IMR-90 (cell line): ENCODE results near the gene FARSB. TPM values are rescaled to one million over a fixed set of nuclear protein-coding genes. Genes with fewer than 3 reads are reported as not detected.

Experiments used
- ATAC-seq: fragments of 200-7000 bp; cut with Tn5 transposase; 2 replicates; pipeline ENCODE4 v1.9.1; 2020; ENCODE audit warnings: low read depth, mild to moderate bottlenecking, moderate library complexity
- BruUV-seq: library from RNA; stranded (reverse); fragments of 400-500 nt; replicated peaks from 2 replicates; lab custom pipeline; 2021; lab: Mats Ljungman, UMichigan
- CTCF ChIA-PET: fragments of 300-600 bp; formaldehyde crosslinking; extraction: SDS; loops from one replicate; lab custom pipeline; 2021; ENCODE audit warnings: antibody characterized with exemption; lab: Yijun Ruan, JAX
- POLR2A ChIA-PET: fragments of 300-600 bp; sonication (Branson Sonifier 250); formaldehyde crosslinking; loops from one replicate; lab custom pipeline; 2022; ENCODE audit warnings: antibody characterized with exemption; ENCODE audit not compliant: unreplicated experiment; lab: Charles Lee
- DNase-seq: peaks from one replicate; pipeline ENCODE4 v3.0.0; 2013
- H2AFZ ChIP-seq: replicated peaks from 2 replicates; pipeline ENCODE3; 2013; ENCODE audit warnings: low read length, mild to moderate bottlenecking; ENCODE audit not compliant: poor library complexity
- H2AK5ac ChIP-seq: 2 replicates; pipeline ENCODE4 v1.6.1; 2013; ENCODE audit warnings: low read depth, low read length, inconsistent platforms
- H2AK9ac ChIP-seq: replicated peaks from 2 replicates; pipeline ENCODE3; 2013; ENCODE audit warnings: mild to moderate bottlenecking, low read depth, low read length, moderate library complexity; ENCODE audit not compliant: poor library complexity
- H2BK120ac ChIP-seq: 2 replicates; pipeline ENCODE4 v1.6.1; 2013; ENCODE audit warnings: low read depth, low read length, inconsistent platforms
- H2BK15ac ChIP-seq: 3 replicates; pipeline ENCODE4 v1.6.1; 2013; ENCODE audit warnings: low read depth, low read length, inconsistent platforms
- H2BK20ac ChIP-seq: 2 replicates; pipeline ENCODE4 v1.6.1; 2013; ENCODE audit warnings: low read depth, mild to moderate bottlenecking, inconsistent platforms, low read length, moderate library complexity
- H2BK5ac ChIP-seq: 2 replicates; pipeline ENCODE4 v1.6.1; 2013; ENCODE audit warnings: mild to moderate bottlenecking, low read depth, low read length, inconsistent platforms; ENCODE audit not compliant: poor library complexity, severe bottlenecking
- H3K14ac ChIP-seq: replicated peaks from 2 replicates; pipeline ENCODE4 v1.6.1; 2013; ENCODE audit warnings: low read depth, low read length, inconsistent platforms
- H3K18ac ChIP-seq: 2 replicates; pipeline ENCODE4 v1.6.1; 2013; ENCODE audit warnings: low read depth, low read length, control low read depth
- H3K23ac ChIP-seq: 2 replicates; pipeline ENCODE4 v1.6.1; 2013; ENCODE audit warnings: low read depth, low read length, inconsistent platforms
- H3K27ac ChIP-seq: 2 replicates; pipeline ENCODE4 v1.5.1; 2013; ENCODE audit warnings: mild to moderate bottlenecking, control low read depth, low read length; ENCODE audit not compliant: insufficient read depth
- H3K27me3 ChIP-seq: 2 replicates; pipeline ENCODE4 v1.6.1; 2013; ENCODE audit warnings: low read length; ENCODE audit not compliant: control insufficient read depth, insufficient read depth
- H3K36me3 ChIP-seq: 2 replicates; pipeline ENCODE4 v1.6.1; 2013; ENCODE audit warnings: low read length, mixed read lengths; ENCODE audit not compliant: control insufficient read depth, insufficient read depth
- H3K4ac ChIP-seq: 2 replicates; pipeline ENCODE4 v1.6.1; 2013; ENCODE audit warnings: low read depth, low read length, inconsistent platforms
- H3K4me1 ChIP-seq: 2 replicates; pipeline ENCODE4 v1.6.1; 2013; ENCODE audit warnings: low read length, mixed read lengths; ENCODE audit not compliant: control insufficient read depth, insufficient read depth
- H3K4me2 ChIP-seq: 2 replicates; pipeline ENCODE4 v1.6.1; 2013; ENCODE audit warnings: low read depth, mild to moderate bottlenecking, control low read depth, low read length, moderate library complexity
- H3K4me3 ChIP-seq: 2 replicates; pipeline ENCODE4 v1.5.1; 2013; ENCODE audit warnings: low read depth, mild to moderate bottlenecking, control low read depth, low read length, moderate library complexity; ENCODE audit not compliant: insufficient read depth
- H3K56ac ChIP-seq: 2 replicates; pipeline ENCODE4 v1.6.1; 2013; ENCODE audit warnings: low read length, inconsistent platforms; ENCODE audit not compliant: insufficient read depth; ENCODE audit errors: extremely low read depth
- H3K79me1 ChIP-seq, 2 experiments: 2 replicates each; pipeline ENCODE4 v1.6.1; 2013; ENCODE audit warnings: low read length in 2 of 2, inconsistent platforms in 1 of 2, low read depth in 1 of 2
- H3K9ac ChIP-seq: 2 replicates; pipeline ENCODE4 v1.6.1; 2013; ENCODE audit warnings: low read depth, low read length, control low read depth
- H3K9me1 ChIP-seq: 2 replicates; pipeline ENCODE4 v1.6.1; 2013; ENCODE audit warnings: low read length, inconsistent platforms; ENCODE audit not compliant: insufficient read depth
- H3K9me3 ChIP-seq: 2 replicates; pipeline ENCODE4 v1.6.1; 2013; ENCODE audit warnings: low read length; ENCODE audit not compliant: control insufficient read depth, insufficient read depth
- H4K20me1 ChIP-seq: 2 replicates; pipeline ENCODE4 v1.6.1; 2013; ENCODE audit warnings: low read length, inconsistent platforms; ENCODE audit not compliant: insufficient read depth
- H4K5ac ChIP-seq: 2 replicates; pipeline ENCODE4 v1.6.1; 2013; ENCODE audit warnings: mild to moderate bottlenecking, low read depth, low read length, control low read depth
- H4K8ac ChIP-seq, 2 experiments: 2 replicates each; pipeline ENCODE4 v1.6.1; 2013; ENCODE audit warnings: low read depth in 2 of 2, low read length in 2 of 2, control low read depth in 1 of 2, inconsistent platforms in 1 of 2
- H4K91ac ChIP-seq: 2 replicates; pipeline ENCODE4 v1.6.1; 2013; ENCODE audit warnings: low read depth, low read length, inconsistent platforms; ENCODE audit not compliant: insufficient read depth
- CHD1 ChIP-seq: IDR thresholded peaks from 2 replicates; pipeline ENCODE4 v1.6.1; 2012; ENCODE audit warnings: low read depth, low read length, improper control_type of control experiment
- MXI1 ChIP-seq: IDR thresholded peaks from 2 replicates; pipeline ENCODE4 v1.6.1; 2012; ENCODE audit warnings: low read depth, mild to moderate bottlenecking, low read length, moderate library complexity, borderline replicate concordance
- SMC3 ChIP-seq: fragments of 150-350 bp; IDR thresholded peaks from 2 replicates; pipeline ENCODE4 v1.6.1; 2016; ENCODE audit warnings: low read depth, mild to moderate bottlenecking, antibody characterized with exemption, low read length, moderate library complexity
- WGBS, 2 experiments: methylation state at CpG; one replicate each; pipeline versions ENCODE4 v1.1.5 to v1.1.7; 2013; ENCODE audit warnings: missing lambda C conversion rate in 2 of 2; ENCODE audit not compliant: insufficient read length in 1 of 2; ENCODE audit errors: extremely low coverage in 2 of 2; 5-methylcytosine and 5-hydroxymethylcytosine counted together
- dilution Hi-C: fragments of 300-500 bp; cut with HindIII; formaldehyde crosslinking; loops from one replicate; pipeline ENCODE4 v1.14.3; 2018; ENCODE audit warnings: low sequenced_read_pairs; ENCODE audit not compliant: unreplicated experiment
- in situ Hi-C: fragments of 300-500 bp; cut with MboI; formaldehyde crosslinking; loops from 3 replicates; pipeline ENCODE4 v1.14.3; 2019; ENCODE audit warnings: low sequenced_read_pairs, inconsistent platforms, mixed read lengths
- intact Hi-C: fragments of 100-400 bp; cut with micrococcal nuclease; formaldehyde crosslinking; loops from 2 replicates; pipeline ENCODE4 v1.10.0; 2022
- polyA plus RNA-seq, 3 experiments: library from polyadenylated mRNA; depleted of rRNA; stranded (reverse); fragments of >200 nt; gene quantifications; 2 replicates each; pipeline ENCODE4 v1.2.3, GENCODE V29; 2012; ENCODE audit warnings: low replicate concordance in 1 of 3
- total RNA-seq: library from RNA; depleted of rRNA; stranded (reverse); fragments of >200 nt; gene quantifications from 2 replicates; pipeline ENCODE4 v1.2.3, GENCODE V29; 2012

The FARSB gene
- total and polyA plus RNA-seq, 2 of the 4 experiments (the other 2 are of a cell fraction): 21.1 to 32.5 TPM

DNA sequence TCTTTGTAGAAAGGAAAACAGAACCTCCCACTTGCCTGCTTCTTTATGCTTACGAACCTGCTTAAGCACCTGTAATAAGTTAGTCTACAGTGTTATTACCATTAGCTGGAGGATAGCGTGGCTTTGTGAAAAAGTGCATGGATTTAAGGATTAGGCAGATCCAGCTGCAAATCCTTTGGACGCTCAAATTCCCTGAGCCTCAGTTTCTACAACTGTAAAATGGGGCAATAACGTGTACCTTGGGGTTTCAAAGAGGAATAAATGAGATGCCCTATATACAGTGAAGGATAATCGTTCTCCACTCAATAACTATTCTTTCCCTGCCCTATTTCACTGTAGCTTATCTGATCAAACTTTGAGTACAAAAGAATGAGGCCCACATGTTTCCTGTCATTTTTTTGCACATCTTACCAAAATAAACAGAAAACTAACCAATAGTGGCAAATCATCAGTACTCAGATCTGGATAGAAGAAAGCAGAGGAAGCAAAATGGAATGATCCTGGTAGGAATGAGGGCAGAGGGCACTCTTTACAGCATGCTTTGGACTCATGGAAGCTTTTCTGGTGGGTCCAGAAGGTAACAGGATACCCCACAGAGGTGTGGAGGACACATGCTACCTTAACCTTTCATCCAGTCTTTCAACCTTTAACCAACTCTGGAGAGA, 30.3 kb upstream of the FARSB start:
- H3K9me3 ChIP-seq: no peaks in the 10 kb centered on the region
- DNase-seq: no peak
- H3K9ac ChIP-seq: no peak overlapping the region
- H4K8ac ChIP-seq: no peak overlapping the region
- no peak overlapping the region for H3K4ac ChIP-seq
- no TSS peak for BruUV-seq
- no peak overlapping the region for H2AFZ ChIP-seq
- no peak overlapping the region for H2BK120ac ChIP-seq
- no peak overlapping the region for H3K14ac ChIP-seq
- H4K91ac ChIP-seq: no peak overlapping the region
- no peak overlapping the region for H3K23ac ChIP-seq
- no peak for ATAC-seq
- TF ChIP-seq SMC3 (no peak), CHD1 (no peak), MXI1 (no peak)
- H4K5ac ChIP-seq: no peak overlapping the region
- dilution Hi-C loops: no loop called here
- no peak overlapping the region for H3K27ac ChIP-seq
- H3K4me2 ChIP-seq: no peak overlapping the region
- H3K27me3 ChIP-seq: peaks cover 4% of the 10 kb centered on the region
- H3K9me1 ChIP-seq: no peaks in the 10 kb centered on the region
- no peaks in the 10 kb centered on the region for H4K20me1 ChIP-seq
- intact Hi-C loops: no loop called here
- POLR2A ChIA-PET: no interaction called here
- H3K79me1 ChIP-seq: no peaks in the 10 kb centered on the region
- no CpG with 5 or more reads among the region's 5 CpGs for WGBS, 2 experiments
- H2AK9ac ChIP-seq: no peak overlapping the region
- no peak overlapping the region for H2BK15ac ChIP-seq
- H2AK5ac ChIP-seq: no peak overlapping the region
- H2BK20ac ChIP-seq: no peak overlapping the region
- CTCF ChIA-PET: no interaction called here
- no peak overlapping the region for H2BK5ac ChIP-seq
- H3K18ac ChIP-seq: no peak overlapping the region
- H3K56ac ChIP-seq: no peak overlapping the region
- H3K36me3 ChIP-seq: no peaks in the 10 kb centered on the region
- no peaks in the 10 kb centered on the region for H3K4me1 ChIP-seq
- H3K4me3 ChIP-seq: no peak overlapping the region
- in situ Hi-C loops: no loop called here
